Activated CD8-positive, alpha-beta memory T cell treated with anti-CD3 and anti-CD28 coated beads, Interleukin-2, amount 50 U/mL, for 1 hour (primary cell): Measurements from ENCODE around the gene RHBDF2.
"Not testable (repeated sequence)": the region's sequence is repeated elsewhere in the genome, so short reads cannot be mapped to it uniquely, and the experiment has no call there.

Experiments used
- DNase-seq: peaks from one replicate; pipeline ENCODE4 v3.0.0-alpha.2; 2020; ENCODE audit errors: extremely low read depth

The RHBDF2 gene

GRCh38 chr17:76524598-76525512, 23.6 kb upstream of the RHBDF2 start:
- DNase-seq: no peak

- peak; percentile 60 for DNase-seq
These were observed 22.1 kb upstream of the RHBDF2 start for GRCh38 chr17:76523084-76524037.

- DNase-seq: not testable (repeated sequence)
These were observed 20.5 kb upstream of the RHBDF2 start for GRCh38 chr17:76521683-76522082.

GRCh38 chr17:76521262-76521661, 20.0 kb upstream of the RHBDF2 start:
- DNase-seq: no peak

DNA sequence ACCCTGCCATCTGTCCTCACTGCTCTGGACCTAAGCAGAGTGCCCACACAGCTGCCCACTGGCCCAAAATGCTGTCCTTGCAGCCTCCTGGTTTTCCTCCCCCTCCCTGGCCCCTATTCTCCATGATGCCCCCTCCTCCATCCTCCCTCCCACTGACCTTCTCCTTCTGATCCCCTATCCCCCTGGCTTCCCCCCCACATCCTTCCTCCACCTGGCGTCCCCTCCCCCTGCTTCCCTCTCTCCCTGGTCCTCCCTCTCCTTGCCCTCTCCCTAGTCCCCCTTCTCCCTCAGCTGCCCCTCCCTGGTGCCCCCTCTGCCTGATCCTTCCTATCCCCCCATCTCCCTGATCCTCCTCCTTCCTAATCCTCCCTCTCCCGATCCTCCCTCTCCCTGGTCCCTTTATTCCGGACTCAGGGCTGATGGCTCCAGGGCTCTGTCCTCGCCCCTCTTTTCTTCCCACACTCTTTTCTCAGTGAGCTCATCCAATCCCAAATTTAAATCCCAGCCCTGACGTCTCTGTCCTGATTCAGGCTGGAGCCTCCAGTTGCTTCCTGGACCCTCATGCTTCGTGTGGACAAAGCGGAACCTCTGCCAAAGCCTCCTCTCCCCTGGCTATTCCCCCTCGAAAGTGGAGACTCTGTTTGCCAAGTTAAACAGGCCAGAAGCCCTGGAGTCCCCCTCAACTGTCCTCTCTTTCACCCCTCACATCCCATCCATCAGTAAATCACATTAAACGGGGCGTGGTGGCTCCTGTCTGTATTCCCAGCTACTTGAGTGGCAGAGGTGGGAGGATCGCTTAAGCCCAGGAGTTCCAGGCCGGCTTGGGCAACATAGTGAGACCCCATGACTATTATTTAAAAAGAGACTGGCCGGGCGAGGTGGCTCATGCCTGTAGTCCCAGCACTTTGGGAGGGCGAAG, 18.1 kb upstream of the RHBDF2 start:
- no peak for DNase-seq

DNA sequence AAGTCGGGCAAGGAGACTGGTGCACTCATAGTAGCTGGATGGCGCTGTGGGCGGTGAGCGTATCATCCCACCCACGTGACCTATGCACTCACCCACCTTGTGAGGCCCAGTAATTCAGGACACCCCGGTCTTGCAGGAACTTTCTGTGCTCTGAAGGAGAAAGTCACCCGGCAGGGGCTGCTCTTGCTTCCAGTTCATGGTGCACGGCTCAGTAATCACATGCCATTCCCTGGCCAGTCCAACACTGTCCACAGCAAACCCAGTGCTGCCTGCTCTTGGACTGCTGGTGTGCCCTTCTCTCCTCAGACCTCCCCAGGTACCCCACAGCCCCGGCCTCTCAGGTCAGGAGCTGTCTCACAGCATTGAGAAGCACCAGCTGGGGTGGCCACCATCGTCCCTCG, 16.4 kb upstream of the RHBDF2 start:
- DNase-seq: no peak

DNA sequence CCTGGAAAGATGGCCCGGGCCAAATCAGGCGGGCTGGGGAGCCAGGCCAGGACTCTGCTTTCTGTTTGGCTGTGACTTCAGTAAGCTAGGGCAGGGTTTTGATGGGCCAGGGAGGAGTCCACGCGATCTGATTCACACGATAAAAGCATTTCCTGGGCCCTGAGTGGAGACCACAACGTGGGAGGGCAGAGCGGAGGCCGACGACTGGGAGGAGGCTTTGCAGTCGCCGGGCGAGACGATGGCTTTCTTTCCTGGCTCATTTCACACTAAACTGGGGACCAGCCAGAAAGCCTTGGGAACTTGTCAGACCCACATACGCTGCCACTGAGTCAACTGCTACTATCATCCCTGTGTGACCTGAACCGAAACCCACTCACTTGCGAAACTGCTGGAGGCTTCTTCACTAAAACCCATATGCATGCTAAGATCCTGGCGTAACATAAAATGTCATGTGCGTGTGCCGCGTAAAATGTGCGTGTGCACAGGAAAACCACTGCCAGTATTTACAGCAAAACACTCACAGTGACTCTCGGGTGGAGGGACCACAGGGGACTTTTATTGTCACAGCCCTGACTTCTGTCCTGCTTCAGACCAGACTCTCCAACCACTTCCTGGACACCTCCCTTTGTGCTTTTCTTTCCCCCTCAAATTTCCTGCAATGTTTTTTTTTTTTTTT, 14.2 kb upstream of the RHBDF2 start:
- peak; percentile 90 for DNase-seq

- DNase-seq: not testable (repeated sequence)
These were observed 13.1 kb upstream of the RHBDF2 start for GRCh38 chr17:76514355-76514754.

DNA sequence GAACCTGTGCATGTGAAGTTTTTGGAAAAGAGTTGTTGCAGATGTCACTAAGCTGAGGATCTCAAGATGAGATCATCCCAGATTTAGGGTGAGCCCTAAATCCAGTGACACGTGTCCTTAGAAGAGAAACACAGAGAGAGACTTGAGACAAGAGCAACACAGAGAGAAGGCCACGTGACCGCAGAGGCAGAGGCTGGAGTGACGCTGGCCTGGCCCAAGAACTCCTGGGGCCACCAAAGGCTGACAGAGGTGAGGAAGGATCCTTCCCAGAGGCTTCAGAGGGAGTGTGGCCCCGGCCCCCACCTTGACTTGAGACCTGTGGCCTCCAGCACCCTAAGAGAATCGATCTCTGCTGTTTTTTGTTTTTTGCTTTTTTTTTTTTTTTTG, 12.1 kb upstream of the RHBDF2 start:
- no peak for DNase-seq

GRCh38 chr17:76512366-76513305, 11.4 kb upstream of the RHBDF2 start:
- no peak for DNase-seq

- DNase-seq: no peak
These were observed 10.6 kb upstream of the RHBDF2 start for GRCh38 chr17:76511668-76512365.

DNA sequence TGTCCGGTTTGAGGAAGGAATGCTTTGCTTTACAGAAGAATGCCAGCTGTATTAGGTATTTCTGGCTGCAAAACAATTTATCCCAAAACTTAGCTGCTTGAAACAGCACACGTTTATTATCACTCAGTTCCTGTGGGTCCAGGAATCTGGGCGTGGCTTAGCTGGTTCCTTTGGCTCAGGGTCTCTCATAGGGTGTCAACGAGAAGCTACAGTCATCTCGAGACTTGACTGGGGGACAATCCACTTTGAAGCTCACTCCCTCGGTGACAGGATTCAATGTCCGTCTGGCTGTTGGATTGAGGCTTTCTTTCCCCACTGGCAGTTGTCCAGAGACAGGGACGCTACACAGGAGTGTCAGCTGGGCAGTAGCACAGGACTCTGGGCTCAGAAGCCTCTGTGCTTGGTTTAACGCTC, 9.6 kb upstream of the RHBDF2 start:
- DNase-seq: no peak

DNA sequence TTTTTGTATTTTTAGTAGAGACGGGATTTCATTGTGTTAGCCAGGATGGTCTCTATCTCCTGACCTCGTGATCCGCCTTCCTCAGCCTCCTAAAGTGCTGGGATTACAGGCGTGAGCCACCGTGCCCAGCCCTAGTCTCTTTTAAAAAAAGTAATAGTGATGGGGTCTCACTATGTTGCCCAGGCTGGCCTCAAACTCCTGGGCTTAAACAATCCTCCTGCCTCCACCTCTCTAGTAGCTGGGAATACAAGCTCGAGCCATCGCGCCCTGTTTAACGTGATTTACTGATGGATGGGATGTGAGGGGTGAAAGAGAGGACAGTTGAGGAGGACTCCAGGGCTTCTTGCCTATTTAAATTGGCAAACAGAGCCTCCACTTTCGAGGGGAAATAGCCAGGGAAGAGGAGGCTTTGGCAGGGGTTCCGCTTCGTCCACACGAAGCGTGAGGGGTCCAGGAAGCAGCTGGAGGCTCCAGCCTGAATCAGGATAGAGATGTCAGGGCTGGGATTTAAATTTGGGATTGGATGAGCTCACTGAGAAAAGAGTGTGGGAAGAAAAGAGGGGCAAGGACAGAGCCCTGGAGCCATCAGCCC, 7.3 kb upstream of the RHBDF2 start:
- not testable (repeated sequence) for DNase-seq

DNA sequence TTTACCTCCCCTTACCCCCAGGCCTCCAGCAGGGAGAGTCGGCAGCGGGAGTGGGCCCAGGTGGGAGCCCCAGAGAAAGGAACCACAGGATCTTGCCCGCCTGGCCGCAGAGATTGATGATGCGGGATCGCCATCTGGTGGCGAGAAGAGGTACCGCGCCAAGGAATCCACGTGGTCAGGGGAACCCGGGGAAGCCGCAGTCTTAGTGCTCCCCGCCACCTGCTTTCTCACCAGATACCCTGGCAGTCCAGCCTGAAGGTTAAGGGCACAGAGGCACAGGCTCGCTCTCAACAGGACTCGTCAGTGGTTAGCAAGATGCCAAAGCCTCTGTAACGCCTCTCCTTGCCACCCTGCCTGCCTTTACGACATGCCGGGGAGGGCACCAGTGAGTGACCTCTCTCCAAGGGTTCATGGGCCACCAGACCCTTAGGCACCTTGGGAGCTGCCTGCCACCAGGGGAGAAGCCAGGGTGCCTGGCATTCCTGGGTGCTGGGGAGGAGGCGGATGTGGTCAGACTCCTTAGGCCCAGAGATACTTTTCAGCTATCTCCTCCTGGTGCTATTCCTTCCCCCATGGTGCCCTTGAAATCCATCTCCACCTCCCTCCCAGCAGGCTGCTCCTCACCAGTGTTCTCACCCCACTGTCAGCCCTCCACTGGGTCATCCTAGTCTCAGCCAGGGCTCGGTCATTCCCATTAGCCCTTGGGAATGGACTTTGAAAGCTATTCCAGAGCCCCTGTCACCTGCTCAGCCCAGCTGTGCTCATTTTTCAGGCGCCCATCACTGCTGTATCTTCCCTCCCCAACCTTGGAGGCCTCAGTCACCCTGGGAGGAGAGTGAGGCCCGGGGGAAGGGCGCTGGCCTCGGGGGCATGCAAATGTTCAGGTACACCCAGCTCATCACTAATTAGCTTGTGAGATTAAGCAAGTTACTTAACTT, 5.5 kb upstream of the RHBDF2 start:
- peak; percentile 68 for DNase-seq

- DNase-seq: no peak
These were observed 2.9 kb upstream of the RHBDF2 start for GRCh38 chr17:76504117-76504516.

- DNase-seq: no peak
These were observed 1.4 kb upstream of the RHBDF2 start for GRCh38 chr17:76502341-76503211.
